Endothelial cell (in vitro differentiated cells): ENCODE data around the gene NEDD4L. TPM values are rescaled to one million over a fixed set of nuclear protein-coding genes. Genes with fewer than 3 reads are reported as not detected.

Experiments
- DNase-seq: peaks from one replicate; pipeline ENCODE4 v3.0.0; 2021; ENCODE audit warnings: low spot score
- H3K27ac Mint-ChIP-seq: one replicate; pipeline ENCODE4 v1.8.0; 2021; ENCODE audit warnings: mixed read lengths, inconsistent platforms; ENCODE audit not compliant: unreplicated experiment
- H3K27me3 Mint-ChIP-seq: one replicate; pipeline ENCODE4 v1.8.0; 2021; ENCODE audit warnings: mild to moderate bottlenecking, moderate library complexity, mixed read lengths, inconsistent platforms; ENCODE audit not compliant: unreplicated experiment
- H3K36me3 Mint-ChIP-seq: one replicate; pipeline ENCODE4 v1.8.0; 2021; ENCODE audit warnings: mild to moderate bottlenecking, low read depth, mixed read lengths, inconsistent platforms; ENCODE audit not compliant: unreplicated experiment
- H3K4me1 Mint-ChIP-seq: one replicate; pipeline ENCODE4 v1.8.0; 2021; ENCODE audit warnings: mild to moderate bottlenecking, mixed read lengths, inconsistent platforms; ENCODE audit not compliant: unreplicated experiment
- H3K4me3 Mint-ChIP-seq: one replicate; pipeline ENCODE4 v1.8.0; 2021; ENCODE audit warnings: mild to moderate bottlenecking, mixed read lengths, inconsistent platforms; ENCODE audit not compliant: unreplicated experiment
- H3K9me3 Mint-ChIP-seq: one replicate; pipeline ENCODE4 v1.8.0; 2021; ENCODE audit warnings: mixed read lengths, inconsistent platforms; ENCODE audit not compliant: unreplicated experiment
- total RNA-seq: library from RNA; stranded (reverse); fragmentation: NEBNext Ultra II Directional; extraction: Animal tissue kit (Norgen Biotek cat#: 25700); gene quantifications from one replicate; pipeline ENCODE4 v1.2.1, GENCODE V29; 2021; ENCODE audit not compliant: unreplicated experiment
- TF ChIP-seq, protein P1 (sequence below): fragments of 200-600 bp; sonication (generic); IDR thresholded peaks from one replicate; pipeline ENCODE4 v1.5.0; 2021; ENCODE audit warnings: antibody characterized with exemption; ENCODE audit not compliant: unreplicated experiment

The NEDD4L gene
- total RNA-seq, 1 donor from 2014 or later = 42.8 TPM

DNA sequence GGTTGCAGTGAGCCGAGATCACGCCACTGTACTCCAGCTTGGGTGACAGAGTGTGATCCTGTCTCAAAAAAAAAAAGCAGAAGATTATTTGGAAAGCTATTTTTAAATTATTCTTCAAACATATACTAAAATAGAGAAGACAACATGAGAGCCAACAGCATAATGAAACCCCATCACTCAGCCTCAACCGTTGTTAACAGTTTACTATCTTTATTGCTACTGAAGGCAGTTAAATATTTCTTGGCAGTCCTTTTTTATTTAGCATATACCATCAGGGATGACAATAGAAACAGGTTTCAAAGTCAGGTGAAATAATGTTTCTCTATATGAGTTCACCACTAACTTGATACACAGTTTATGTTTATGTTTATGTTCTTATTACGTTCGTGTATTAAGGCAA lies 157.2 kb downstream of the NEDD4L start:
- H3K36me3 Mint-ChIP-seq = no peaks in the 10 kb centered on the region
- no peak for DNase-seq
- H3K4me3 Mint-ChIP-seq = no peak overlapping the region
- TF ChIP-seq, protein P1, sequence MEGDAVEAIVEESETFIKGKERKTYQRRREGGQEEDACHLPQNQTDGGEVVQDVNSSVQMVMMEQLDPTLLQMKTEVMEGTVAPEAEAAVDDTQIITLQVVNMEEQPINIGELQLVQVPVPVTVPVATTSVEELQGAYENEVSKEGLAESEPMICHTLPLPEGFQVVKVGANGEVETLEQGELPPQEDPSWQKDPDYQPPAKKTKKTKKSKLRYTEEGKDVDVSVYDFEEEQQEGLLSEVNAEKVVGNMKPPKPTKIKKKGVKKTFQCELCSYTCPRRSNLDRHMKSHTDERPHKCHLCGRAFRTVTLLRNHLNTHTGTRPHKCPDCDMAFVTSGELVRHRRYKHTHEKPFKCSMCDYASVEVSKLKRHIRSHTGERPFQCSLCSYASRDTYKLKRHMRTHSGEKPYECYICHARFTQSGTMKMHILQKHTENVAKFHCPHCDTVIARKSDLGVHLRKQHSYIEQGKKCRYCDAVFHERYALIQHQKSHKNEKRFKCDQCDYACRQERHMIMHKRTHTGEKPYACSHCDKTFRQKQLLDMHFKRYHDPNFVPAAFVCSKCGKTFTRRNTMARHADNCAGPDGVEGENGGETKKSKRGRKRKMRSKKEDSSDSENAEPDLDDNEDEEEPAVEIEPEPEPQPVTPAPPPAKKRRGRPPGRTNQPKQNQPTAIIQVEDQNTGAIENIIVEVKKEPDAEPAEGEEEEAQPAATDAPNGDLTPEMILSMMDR = no peak
- no peaks in the 10 kb centered on the region for H3K27me3 Mint-ChIP-seq
- peaks cover 29% of the 10 kb centered on the region for H3K4me1 Mint-ChIP-seq
- H3K9me3 Mint-ChIP-seq = no peaks in the 10 kb centered on the region
- H3K27ac Mint-ChIP-seq = peak overlapping the region; percentile 74

DNA sequence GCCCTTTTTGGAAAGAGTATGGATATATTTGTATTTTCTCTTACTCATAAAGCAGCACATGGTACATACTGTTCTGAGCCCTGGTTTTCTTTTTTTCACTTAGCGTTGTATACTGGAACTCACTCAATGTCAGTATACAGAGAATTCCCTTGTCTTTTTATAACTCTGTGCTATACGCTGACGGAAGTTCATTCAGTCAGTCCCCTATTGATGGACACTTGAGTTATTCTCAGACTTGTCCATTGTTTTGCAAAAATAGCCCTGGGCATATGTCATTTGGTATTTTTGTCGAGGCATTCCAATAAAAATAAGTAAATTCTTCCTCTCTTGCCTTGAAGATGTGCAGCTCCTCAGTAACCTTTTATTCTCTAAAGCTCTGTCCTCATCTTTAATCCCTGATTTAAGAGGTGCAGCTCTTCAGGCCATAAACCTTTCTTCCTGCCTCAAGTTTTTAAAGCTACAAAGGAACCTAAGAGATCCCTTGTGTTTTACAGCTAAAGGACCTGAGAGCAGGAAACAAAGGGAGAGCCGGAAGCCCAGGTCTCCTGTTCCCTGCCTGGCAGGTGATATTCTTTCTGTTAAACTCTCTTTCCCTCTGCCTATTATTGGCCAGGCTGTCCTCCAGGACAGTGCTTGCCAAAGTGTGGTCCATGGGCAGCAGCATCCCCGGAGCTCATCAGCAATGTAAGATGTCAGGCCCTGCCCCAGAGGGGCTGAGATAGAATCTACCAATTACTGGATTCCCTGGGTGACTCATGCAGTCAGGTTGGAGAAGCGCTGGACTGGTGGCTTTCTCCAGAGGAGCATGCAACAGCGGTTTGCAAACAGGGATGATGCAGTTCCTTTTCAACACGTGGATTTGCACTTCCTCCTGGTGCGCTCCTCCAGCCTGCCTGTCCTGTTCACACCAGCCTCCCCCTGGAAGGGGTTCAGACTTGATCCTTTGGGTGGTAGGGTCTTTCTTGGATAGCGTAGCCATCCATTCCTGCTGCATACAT lies 158.0 kb downstream of the NEDD4L start:
- H3K4me1 Mint-ChIP-seq = peaks cover 21% of the 10 kb centered on the region
- peak overlapping the region; percentile 35 for H3K4me3 Mint-ChIP-seq
- no peak for DNase-seq
- TF ChIP-seq, protein P1 = no peak
- no peaks in the 10 kb centered on the region for H3K36me3 Mint-ChIP-seq
- H3K27ac Mint-ChIP-seq = peak overlapping the region; percentile 74
- H3K9me3 Mint-ChIP-seq = no peaks in the 10 kb centered on the region
- no peaks in the 10 kb centered on the region for H3K27me3 Mint-ChIP-seq

DNA sequence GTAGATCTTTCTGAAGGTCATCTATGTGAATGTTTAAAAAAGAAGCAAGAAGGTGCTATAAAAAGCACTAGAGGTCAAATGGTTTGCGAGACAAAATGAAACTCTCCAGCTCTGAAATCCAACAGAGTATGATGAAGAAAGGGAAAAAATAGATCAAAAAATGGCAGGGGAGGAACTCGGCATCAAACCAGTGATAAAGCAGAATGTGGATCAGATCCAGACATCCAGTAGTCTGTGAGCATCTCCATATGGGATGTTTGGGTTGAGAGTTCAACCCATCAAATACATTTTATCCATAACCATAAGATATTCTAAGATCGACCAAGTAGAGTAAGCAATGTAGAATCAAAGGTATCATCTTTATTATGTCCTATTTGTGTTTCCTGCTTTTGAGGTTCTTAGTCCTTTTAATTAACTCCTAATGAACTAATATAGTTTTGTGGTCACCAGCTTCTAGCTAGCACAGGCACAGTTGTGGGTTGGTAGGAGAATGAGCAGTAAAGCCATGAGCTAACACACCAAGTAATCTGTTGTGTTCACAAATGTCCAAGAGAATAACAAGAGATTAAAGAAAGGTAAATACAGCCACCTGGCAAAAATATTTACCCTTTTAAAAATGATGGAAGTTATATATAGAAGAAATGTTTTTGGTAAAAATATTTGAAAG lies 160.9 kb downstream of the NEDD4L start:
- Mint-ChIP-seq H3K36me3 (no peaks in the 10 kb centered on the region), H3K27ac (no peak overlapping the region), H3K27me3 (no peaks in the 10 kb centered on the region), H3K4me3 (no peak overlapping the region), H3K9me3 (no peaks in the 10 kb centered on the region), H3K4me1 (peaks cover 37% of the 10 kb centered on the region)
- DNase-seq = no peak
- TF ChIP-seq, protein P1 = no peak

DNA sequence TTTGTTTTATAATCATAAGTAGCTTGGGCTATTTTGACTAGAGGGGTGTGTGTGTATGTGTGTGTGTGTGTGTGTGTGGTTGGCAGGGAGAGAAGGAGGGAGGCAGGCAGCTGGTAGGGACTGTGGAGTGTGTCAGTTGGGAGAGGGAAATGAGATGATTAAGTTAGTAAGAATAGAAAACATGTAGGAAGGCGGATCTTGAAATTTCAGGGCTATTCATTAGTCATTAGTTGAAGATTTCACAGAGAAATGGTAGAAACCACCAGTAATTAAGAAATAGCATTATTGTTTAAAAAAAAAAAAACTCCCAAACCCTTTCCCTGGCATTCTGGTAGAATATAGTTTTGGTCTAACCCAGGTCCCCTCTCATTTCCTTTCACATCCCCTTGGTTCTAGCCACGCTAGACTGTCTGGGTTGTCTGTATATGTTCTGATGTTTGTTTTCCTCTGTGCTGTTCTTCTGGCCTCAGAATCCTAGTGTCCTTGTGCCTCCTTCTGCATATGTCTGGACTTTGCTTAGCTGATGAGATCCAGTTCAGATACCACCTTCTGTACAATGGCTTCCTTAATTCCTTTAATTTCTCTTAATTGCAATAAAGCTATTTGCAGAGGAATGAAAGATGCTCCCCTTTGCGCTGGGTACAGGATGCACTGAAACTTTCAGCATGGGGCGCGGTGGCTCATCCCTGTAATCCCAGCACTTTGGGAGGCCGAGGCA lies 161.6 kb downstream of the NEDD4L start:
- H3K27ac Mint-ChIP-seq = no peak overlapping the region
- H3K4me1 Mint-ChIP-seq = peaks cover 37% of the 10 kb centered on the region
- H3K9me3 Mint-ChIP-seq = no peaks in the 10 kb centered on the region
- no peak for DNase-seq
- TF ChIP-seq, protein P1 = no peak
- H3K36me3 Mint-ChIP-seq = no peaks in the 10 kb centered on the region
- H3K27me3 Mint-ChIP-seq = no peaks in the 10 kb centered on the region
- no peak overlapping the region for H3K4me3 Mint-ChIP-seq
